ENCODE data around the gene ZNF559.

GRCh38 chr19:9348671-9349070, 24.7 kb downstream of the ZNF559 start:
- no peak for TF ChIP-seq EZH2 (IDR thresholded peaks at IDR 0.05; ENCODE audit: borderline replicate concordance, low read depth, low read length, poor library complexity, severe bottlenecking)
- TF ChIP-seq, protein P1, sequence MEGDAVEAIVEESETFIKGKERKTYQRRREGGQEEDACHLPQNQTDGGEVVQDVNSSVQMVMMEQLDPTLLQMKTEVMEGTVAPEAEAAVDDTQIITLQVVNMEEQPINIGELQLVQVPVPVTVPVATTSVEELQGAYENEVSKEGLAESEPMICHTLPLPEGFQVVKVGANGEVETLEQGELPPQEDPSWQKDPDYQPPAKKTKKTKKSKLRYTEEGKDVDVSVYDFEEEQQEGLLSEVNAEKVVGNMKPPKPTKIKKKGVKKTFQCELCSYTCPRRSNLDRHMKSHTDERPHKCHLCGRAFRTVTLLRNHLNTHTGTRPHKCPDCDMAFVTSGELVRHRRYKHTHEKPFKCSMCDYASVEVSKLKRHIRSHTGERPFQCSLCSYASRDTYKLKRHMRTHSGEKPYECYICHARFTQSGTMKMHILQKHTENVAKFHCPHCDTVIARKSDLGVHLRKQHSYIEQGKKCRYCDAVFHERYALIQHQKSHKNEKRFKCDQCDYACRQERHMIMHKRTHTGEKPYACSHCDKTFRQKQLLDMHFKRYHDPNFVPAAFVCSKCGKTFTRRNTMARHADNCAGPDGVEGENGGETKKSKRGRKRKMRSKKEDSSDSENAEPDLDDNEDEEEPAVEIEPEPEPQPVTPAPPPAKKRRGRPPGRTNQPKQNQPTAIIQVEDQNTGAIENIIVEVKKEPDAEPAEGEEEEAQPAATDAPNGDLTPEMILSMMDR (conservative IDR thresholded peaks at IDR 0.05; ENCODE audit: low read depth, low read length): no peak
